GM21825 (cell line): ENCODE data around the gene TNKS2.
"Not testable (repeated sequence)": the region's sequence is repeated elsewhere in the genome, so short reads cannot be mapped to it uniquely, and the experiment has no call there.

Source experiments
- ATAC-seq: cut with Tn5 transposase; IDR thresholded peaks from one replicate; pipeline ENCODE4 v1.9.1; 2021; ENCODE audit warnings: mild to moderate bottlenecking, moderate library complexity; ENCODE audit not compliant: unreplicated experiment

TNKS2 gene

GRCh38 chr10:91796331-91797047, 1.7 kb upstream of the TNKS2 start:
- peak; percentile 30 for ATAC-seq

- ATAC-seq = no peak
Observed at GRCh38 chr10:91797048-91797690, 1.1 kb upstream of the TNKS2 start.

- ATAC-seq = peak; percentile 39
Observed at GRCh38 chr10:91798649-91799611, 704 bp downstream of the TNKS2 start.

GRCh38 chr10:91799612-91799975, 1.4 kb downstream of the TNKS2 start:
- no peak for ATAC-seq

- ATAC-seq = no peak
Observed at GRCh38 chr10:91800182-91800581, 2.0 kb downstream of the TNKS2 start.

- ATAC-seq = no peak
Observed at GRCh38 chr10:91800756-91801155, 2.5 kb downstream of the TNKS2 start.

GRCh38 chr10:91803386-91804125, 5.3 kb downstream of the TNKS2 start:
- no peak for ATAC-seq

GRCh38 chr10:91804126-91804510, 5.9 kb downstream of the TNKS2 start:
- no peak for ATAC-seq

GRCh38 chr10:91805110-91805838, 7.0 kb downstream of the TNKS2 start:
- ATAC-seq = no peak

- ATAC-seq = not testable (repeated sequence)
Observed at GRCh38 chr10:91807264-91807663, 9.0 kb downstream of the TNKS2 start.

- ATAC-seq = no peak
Observed at GRCh38 chr10:91813251-91813650, 15.0 kb downstream of the TNKS2 start.

- no peak for ATAC-seq
Observed at GRCh38 chr10:91816981-91817380, 18.8 kb downstream of the TNKS2 start.

- ATAC-seq = no peak
Observed at GRCh38 chr10:91820144-91820543, 21.9 kb downstream of the TNKS2 start.

GRCh38 chr10:91824076-91824475, 25.9 kb downstream of the TNKS2 start:
- ATAC-seq = no peak

- no peak for ATAC-seq
Observed at GRCh38 chr10:91829268-91829667, 31.0 kb downstream of the TNKS2 start.

GRCh38 chr10:91838199-91838598, 40.0 kb downstream of the TNKS2 start:
- no peak for ATAC-seq

- no peak for ATAC-seq
Observed at GRCh38 chr10:91843083-91843482, 44.9 kb downstream of the TNKS2 start.

- ATAC-seq = no peak
Observed at GRCh38 chr10:91856637-91857036, 58.4 kb downstream of the TNKS2 start.

- no peak for ATAC-seq
Observed at GRCh38 chr10:91860885-91861284, 62.7 kb downstream of the TNKS2 start.

- ATAC-seq = no peak
Observed at GRCh38 chr10:91864099-91864498, 65.9 kb downstream of the TNKS2 start.
